WERI-Rb-1 (cell line): Measurements from ENCODE around the gene INS.

Experiments
- DNase-seq: peaks from one replicate; pipeline ENCODE4 v3.0.0-alpha.2; 2020
- H3K27ac ChIP-seq: fragments of 250-450 bp; sonication (Bioruptor Pico); 2 replicates; pipeline ENCODE4 v1.5.1; 2020; ENCODE audit warnings: mild to moderate bottlenecking, moderate library complexity
- H3K27me3 ChIP-seq: fragments of 250-450 bp; sonication (Bioruptor Pico); 2 replicates; pipeline ENCODE4 v1.5.1; 2021; ENCODE audit warnings: mild to moderate bottlenecking, low read depth, moderate library complexity; ENCODE audit not compliant: insufficient read depth, severe bottlenecking
- H3K36me3 ChIP-seq: fragments of 250-450 bp; sonication (Bioruptor Pico); 2 replicates; pipeline ENCODE4 v1.5.1; 2020; ENCODE audit warnings: mild to moderate bottlenecking, moderate library complexity
- H3K4me3 ChIP-seq: 2 replicates; pipeline ENCODE4 v1.5.1; 2011; ENCODE audit warnings: low read depth, mild to moderate bottlenecking, control low read depth, low read length
- H3K9me3 ChIP-seq: fragments of 250-450 bp; sonication (Bioruptor Pico); 2 replicates; pipeline ENCODE4 v1.5.1; 2021; ENCODE audit warnings: mild to moderate bottlenecking, moderate library complexity; ENCODE audit not compliant: severe bottlenecking
- TF ChIP-seq, protein P1 (sequence below): IDR thresholded peaks from 2 replicates; pipeline ENCODE4 v1.5.1; 2011; ENCODE audit warnings: low read depth, mild to moderate bottlenecking, control low read depth, inconsistent platforms, low read length

Gene INS

DNA sequence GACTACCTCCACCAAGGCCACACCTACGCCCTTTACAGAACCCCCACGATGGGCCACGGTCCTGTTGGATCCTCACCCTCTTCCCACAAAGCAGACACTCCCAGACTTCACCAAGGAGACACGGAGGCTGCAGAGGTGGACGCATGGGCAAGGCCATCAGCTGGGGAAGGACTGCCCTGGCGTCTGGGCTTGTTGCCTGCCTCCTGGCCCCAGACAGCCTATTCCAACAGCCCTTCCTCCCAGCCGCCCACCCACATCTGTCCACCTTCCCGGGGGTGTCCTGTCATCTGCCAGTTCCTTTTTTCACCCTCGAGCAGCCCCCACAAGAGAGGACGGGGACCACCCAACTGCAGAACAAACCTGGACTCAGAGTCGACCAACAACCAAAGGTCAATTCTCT lies 39.5 kb upstream of the INS start:
- H3K27me3 ChIP-seq: peaks cover 5% of the 10 kb centered on the region
- no peak for DNase-seq
- H3K36me3 ChIP-seq: no peaks in the 10 kb centered on the region
- TF ChIP-seq, protein P1, sequence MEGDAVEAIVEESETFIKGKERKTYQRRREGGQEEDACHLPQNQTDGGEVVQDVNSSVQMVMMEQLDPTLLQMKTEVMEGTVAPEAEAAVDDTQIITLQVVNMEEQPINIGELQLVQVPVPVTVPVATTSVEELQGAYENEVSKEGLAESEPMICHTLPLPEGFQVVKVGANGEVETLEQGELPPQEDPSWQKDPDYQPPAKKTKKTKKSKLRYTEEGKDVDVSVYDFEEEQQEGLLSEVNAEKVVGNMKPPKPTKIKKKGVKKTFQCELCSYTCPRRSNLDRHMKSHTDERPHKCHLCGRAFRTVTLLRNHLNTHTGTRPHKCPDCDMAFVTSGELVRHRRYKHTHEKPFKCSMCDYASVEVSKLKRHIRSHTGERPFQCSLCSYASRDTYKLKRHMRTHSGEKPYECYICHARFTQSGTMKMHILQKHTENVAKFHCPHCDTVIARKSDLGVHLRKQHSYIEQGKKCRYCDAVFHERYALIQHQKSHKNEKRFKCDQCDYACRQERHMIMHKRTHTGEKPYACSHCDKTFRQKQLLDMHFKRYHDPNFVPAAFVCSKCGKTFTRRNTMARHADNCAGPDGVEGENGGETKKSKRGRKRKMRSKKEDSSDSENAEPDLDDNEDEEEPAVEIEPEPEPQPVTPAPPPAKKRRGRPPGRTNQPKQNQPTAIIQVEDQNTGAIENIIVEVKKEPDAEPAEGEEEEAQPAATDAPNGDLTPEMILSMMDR: no peak
- no peak overlapping the region for H3K27ac ChIP-seq
- no peaks in the 10 kb centered on the region for H3K9me3 ChIP-seq
- no peak overlapping the region for H3K4me3 ChIP-seq

DNA sequence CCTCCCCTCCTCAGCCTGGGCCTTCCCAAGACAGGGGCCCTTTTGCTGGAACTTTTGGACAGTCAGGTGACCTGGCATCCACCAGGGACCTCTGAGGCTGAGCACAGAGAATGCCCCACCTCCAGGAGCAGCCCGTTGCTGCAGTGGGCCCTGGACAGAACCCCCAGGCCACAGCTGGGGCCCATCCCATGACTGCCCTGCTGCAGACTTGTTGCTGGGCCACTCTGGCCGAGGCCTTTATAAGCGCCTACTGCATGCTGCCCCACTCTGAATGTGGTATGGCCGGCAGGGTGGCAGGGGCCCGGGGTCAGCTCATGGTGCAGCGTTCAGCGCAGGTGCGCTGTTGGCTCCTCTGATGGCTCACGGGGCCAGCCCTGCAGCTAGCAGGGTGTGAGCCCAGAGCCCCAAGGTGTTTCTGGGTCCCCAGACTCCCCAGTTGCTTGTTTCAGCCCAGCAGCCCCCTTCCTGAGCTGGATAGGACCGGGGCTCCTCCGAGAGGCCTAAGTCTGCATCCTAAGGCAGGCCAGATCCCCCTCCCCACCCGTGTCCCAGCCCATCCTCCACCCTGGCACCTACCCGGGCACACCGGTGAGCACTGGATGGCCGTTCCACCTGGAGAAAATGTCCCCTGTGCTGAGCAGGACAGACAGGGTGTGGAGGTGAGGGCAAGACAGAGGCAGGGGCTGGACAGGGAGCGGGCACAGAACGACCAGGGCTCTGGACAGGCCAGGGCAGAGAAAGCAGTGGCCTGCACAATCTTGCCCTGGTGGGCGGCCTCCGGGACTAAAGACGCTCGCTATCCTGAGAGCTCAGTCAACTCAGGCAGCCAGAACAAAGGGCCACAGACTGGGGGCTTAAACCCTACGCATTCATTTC lies 38.7 kb upstream of the INS start:
- TF ChIP-seq, protein P1: no peak
- Histone ChIP-seq H3K4me3 (no peak overlapping the region), H3K36me3 (no peaks in the 10 kb centered on the region), H3K27me3 (peaks cover 8% of the 10 kb centered on the region), H3K27ac (no peak overlapping the region), H3K9me3 (no peaks in the 10 kb centered on the region)
- no peak for DNase-seq

DNA sequence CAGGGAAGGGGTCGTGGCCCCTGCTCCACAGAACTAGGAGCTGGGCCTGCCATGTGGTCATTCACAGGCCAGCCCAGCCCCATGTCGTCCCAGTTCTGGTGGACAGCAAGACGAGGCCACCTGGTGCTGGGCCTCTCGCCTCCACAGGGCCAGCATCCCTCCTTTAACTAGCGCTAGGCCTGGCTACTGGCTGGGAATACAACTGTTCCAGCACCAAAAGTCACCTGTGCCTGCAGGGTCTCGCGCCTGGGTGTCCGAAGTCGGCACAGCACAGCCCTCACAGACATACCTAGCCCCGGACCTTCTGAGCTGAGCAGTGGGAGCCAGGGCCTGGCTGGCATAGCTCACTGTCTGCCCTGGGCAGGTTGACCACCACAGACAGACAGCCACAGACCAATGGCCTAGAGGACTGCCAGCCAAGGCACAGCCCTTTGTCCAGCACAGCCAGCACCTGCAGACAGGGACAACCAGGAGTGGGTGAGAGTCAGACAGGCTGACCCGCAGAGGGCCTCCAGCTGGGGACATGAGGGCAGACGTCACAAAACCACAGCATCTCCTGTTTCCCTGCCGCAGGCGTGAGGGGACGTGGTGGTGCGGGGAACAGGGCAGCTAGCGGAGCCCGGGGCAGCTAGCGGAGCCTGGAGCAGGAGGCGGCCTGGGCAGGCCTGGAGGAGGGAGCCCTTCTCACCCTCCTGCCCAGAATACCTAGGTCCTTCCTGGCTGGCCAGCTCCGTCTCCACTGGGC lies 37.8 kb upstream of the INS start:
- TF ChIP-seq, protein P1: no peak
- no peak overlapping the region for H3K4me3 ChIP-seq
- H3K36me3 ChIP-seq: no peaks in the 10 kb centered on the region
- DNase-seq: no peak
- peaks cover 8% of the 10 kb centered on the region for H3K27me3 ChIP-seq
- H3K9me3 ChIP-seq: no peaks in the 10 kb centered on the region
- H3K27ac ChIP-seq: no peak overlapping the region

DNA sequence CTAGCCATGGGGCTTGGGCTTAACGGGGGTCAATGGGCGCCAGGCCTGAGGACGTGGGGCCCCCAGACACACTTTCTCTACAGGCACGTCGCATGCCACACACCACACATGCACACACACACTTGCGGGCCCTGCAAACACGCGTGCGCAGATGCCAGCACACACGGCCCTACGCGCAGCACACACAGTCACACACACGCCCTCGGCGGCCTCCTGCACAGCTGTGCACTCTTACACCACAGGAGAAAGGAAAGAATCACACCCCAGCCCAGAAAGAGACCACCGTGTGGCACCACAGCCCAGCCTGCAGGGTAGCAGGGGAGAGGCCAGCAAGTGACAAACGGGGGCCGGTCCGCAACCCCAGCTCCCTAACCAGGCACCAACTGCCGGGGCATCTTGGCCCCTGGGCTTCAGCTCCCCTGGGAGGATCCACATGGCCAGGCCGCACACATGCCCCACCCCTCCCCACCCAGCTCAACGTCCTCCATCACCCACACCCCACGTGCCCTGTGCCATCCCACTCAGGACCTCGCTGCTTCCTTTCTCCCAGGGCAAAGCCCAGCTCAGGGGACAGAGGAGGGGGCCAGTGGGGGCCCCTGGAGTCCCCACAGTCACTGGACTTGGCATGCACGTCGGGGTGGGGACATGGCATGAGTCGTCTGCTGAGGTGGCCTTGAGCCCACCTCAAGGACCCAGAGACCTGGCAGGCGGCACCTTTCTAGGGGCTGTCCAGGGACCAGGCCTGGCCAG lies 36.9 kb upstream of the INS start:
- Histone ChIP-seq H3K36me3 (no peaks in the 10 kb centered on the region), H3K27ac (no peak overlapping the region), H3K9me3 (no peaks in the 10 kb centered on the region), H3K27me3 (peaks cover 8% of the 10 kb centered on the region), H3K4me3 (no peak overlapping the region)
- DNase-seq: no peak
- TF ChIP-seq, protein P1: no peak

DNA sequence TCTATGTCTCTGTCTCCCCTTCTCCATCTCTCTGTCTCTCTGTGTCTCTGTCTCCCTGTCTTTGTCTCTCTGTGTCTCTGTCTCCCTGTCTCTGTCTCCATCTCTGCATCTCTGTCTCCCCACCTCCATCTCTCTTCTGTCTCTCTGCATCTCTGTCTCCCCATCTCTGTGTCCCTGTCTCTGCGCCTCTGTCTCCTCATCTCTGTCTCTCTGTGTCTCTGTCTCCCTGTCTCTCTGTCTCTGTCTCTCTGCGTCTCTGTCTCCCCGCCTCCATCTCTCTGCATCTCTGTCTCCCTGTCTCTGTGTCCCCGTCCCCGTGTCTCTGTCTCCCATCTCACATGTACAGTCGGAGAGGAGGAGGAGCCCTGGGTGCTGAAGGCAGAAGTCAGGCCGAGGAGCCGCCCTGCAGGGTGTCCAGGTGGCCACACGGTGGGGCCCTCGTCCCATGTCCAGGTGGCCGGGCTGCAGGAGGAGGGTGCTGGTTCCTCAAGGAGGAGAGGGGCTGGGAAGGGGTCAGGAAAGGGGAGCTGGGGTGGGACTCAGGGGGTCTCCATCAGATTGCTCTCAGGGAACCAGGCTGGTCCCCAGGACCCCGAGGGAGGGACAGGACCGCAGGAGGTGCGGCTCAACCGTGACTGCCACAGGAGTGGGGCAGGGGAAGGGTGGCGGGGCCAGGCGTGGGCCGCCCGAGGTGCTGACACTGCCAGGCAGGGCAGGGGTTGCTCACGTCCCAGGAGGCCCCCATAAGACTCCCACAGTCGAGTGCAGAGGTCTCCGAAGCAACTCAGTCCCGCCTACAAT lies 36.2 kb upstream of the INS start:
- H3K36me3 ChIP-seq: no peaks in the 10 kb centered on the region
- peaks cover 8% of the 10 kb centered on the region for H3K27me3 ChIP-seq
- H3K4me3 ChIP-seq: no peak overlapping the region
- TF ChIP-seq, protein P1: peak; percentile 89
- H3K27ac ChIP-seq: no peak overlapping the region
- DNase-seq: peak; percentile 80
- H3K9me3 ChIP-seq: no peaks in the 10 kb centered on the region
